Body of pancreas (tissue), 4 donors: ENCODE results near the gene API5.

Experiments used
- CTCF ChIP-seq, 7 experiments: fragments of 450-650 bp in 4 of 7; fragments of 200-600 bp in 3 of 7; sonication (generic) in 3 of 7; IDR thresholded peaks; one replicate each; pipeline ENCODE4 v1.5.1; 2016 to 2019; ENCODE audit warnings: antibody characterized with exemption in 7 of 7
- POLR2A ChIP-seq, 3 donors: fragments of 450-650 bp; IDR thresholded peaks; one replicate each; pipeline ENCODE4 v1.6.1; 2016; ENCODE audit warnings: antibody characterized with exemption in 3 of 3, mild to moderate bottlenecking in 2 of 3

GRCh38 chr11:43285826-43286225 lies 26.0 kb upstream of the API5 start:
- TF ChIP-seq CTCF (IDR thresholded peaks at IDR 0.05) (no peak), POLR2A (IDR thresholded peaks at IDR 0.05) (no peak)
